HepG2 (cell line): Measurements from ENCODE around the gene DTNB.

Source experiments
- BORCS8-MEF2B ChIP-seq: sonication (generic); formaldehyde crosslinking; IDR thresholded peaks from 2 replicates; pipeline ENCODE4 v1.8.0; 2022; ENCODE audit warnings: mild to moderate bottlenecking, missing genetic modification reagents
- LBX2 ChIP-seq: sonication (generic); formaldehyde crosslinking; IDR thresholded peaks from 2 replicates; pipeline ENCODE4 v1.5.0; 2020; ENCODE audit warnings: missing genetic modification reagents, mild to moderate bottlenecking, borderline replicate concordance
- POLR2AphosphoS5 ChIP-seq: IDR thresholded peaks from 2 replicates; pipeline ENCODE4 v1.6.1; 2012; ENCODE audit warnings: low read depth, low read length
- RNF2 ChIP-seq: fragments of 450-650 bp; conservative IDR thresholded peaks from 2 replicates; pipeline ENCODE4 v1.6.1; 2016; ENCODE audit warnings: low read depth
- ZFP36 ChIP-seq: fragments of 150-350 bp; IDR thresholded peaks from 2 replicates; pipeline ENCODE4 v1.6.1; 2018; ENCODE audit warnings: borderline replicate concordance, low read length, low read depth; ENCODE audit not compliant: partially characterized antibody
- ZHX1 ChIP-seq: sonication (generic); formaldehyde crosslinking; IDR thresholded peaks from 2 replicates; pipeline ENCODE4 v1.8.1; 2022; ENCODE audit warnings: low read depth, mild to moderate bottlenecking, missing genetic modification reagents
- ZNF572 ChIP-seq: sonication (generic); formaldehyde crosslinking; IDR thresholded peaks from 2 replicates; pipeline ENCODE4 v1.5.1; 2020; ENCODE audit warnings: mild to moderate bottlenecking, missing genetic modification reagents
- ZSCAN12 ChIP-seq: sonication (generic); formaldehyde crosslinking; IDR thresholded peaks from 2 replicates; pipeline ENCODE4 v1.9.0; 2021; ENCODE audit warnings: mild to moderate bottlenecking, missing genetic modification reagents
- TF ChIP-seq, protein P1 (sequence below): sonication (generic); formaldehyde crosslinking; IDR thresholded peaks from 2 replicates; pipeline ENCODE4 v1.4.0; 2020; ENCODE audit warnings: mild to moderate bottlenecking, missing genetic modification reagents
- TF ChIP-seq, protein P2 (sequence below), 2 experiments: IDR thresholded peaks; 2 replicates each; pipeline ENCODE4 v1.6.1; 2011 to 2012; ENCODE audit warnings: low read length in 2 of 2, borderline replicate concordance in 1 of 2, low read depth in 1 of 2, mild to moderate bottlenecking in 1 of 2, moderate library complexity in 1 of 2

GRCh38 chr2:25376750-25377621 is 296.4 kb downstream of the DTNB start:
- no peak for TF ChIP-seq ZSCAN12 (CRISPR knock-in tag)
- 0 out of 2 replicates have a peak, but pooled peaks have one; percentile 52 for TF ChIP-seq ZHX1 (CRISPR knock-in tag)
- peak; percentile 66 for TF ChIP-seq RNF2
- no peak for TF ChIP-seq POLR2AphosphoS5
- no peak for TF ChIP-seq LBX2 (CRISPR knock-in tag)
- no peak for TF ChIP-seq ZNF572
- TF ChIP-seq, protein P1, sequence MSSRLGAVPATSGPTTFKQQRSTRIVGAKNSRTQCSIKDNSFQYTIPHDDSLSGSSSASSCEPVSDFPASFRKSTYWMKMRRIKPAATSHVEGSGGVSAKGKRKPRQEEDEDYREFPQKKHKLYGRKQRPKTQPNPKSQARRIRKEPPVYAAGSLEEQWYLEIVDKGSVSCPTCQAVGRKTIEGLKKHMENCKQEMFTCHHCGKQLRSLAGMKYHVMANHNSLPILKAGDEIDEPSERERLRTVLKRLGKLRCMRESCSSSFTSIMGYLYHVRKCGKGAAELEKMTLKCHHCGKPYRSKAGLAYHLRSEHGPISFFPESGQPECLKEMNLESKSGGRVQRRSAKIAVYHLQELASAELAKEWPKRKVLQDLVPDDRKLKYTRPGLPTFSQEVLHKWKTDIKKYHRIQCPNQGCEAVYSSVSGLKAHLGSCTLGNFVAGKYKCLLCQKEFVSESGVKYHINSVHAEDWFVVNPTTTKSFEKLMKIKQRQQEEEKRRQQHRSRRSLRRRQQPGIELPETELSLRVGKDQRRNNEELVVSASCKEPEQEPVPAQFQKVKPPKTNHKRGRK (CRISPR knock-in tag): no peak
- peak; percentile 17 for TF ChIP-seq ZFP36
- no peak; the same call in 1 of the 2 replicates for TF ChIP-seq BORCS8-MEF2B
- TF ChIP-seq, protein P2, sequence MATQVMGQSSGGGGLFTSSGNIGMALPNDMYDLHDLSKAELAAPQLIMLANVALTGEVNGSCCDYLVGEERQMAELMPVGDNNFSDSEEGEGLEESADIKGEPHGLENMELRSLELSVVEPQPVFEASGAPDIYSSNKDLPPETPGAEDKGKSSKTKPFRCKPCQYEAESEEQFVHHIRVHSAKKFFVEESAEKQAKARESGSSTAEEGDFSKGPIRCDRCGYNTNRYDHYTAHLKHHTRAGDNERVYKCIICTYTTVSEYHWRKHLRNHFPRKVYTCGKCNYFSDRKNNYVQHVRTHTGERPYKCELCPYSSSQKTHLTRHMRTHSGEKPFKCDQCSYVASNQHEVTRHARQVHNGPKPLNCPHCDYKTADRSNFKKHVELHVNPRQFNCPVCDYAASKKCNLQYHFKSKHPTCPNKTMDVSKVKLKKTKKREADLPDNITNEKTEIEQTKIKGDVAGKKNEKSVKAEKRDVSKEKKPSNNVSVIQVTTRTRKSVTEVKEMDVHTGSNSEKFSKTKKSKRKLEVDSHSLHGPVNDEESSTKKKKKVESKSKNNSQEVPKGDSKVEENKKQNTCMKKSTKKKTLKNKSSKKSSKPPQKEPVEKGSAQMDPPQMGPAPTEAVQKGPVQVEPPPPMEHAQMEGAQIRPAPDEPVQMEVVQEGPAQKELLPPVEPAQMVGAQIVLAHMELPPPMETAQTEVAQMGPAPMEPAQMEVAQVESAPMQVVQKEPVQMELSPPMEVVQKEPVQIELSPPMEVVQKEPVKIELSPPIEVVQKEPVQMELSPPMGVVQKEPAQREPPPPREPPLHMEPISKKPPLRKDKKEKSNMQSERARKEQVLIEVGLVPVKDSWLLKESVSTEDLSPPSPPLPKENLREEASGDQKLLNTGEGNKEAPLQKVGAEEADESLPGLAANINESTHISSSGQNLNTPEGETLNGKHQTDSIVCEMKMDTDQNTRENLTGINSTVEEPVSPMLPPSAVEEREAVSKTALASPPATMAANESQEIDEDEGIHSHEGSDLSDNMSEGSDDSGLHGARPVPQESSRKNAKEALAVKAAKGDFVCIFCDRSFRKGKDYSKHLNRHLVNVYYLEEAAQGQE (IDR thresholded peaks at IDR 0.05; ENCODE audit: borderline replicate concordance in 1 of 2, low read depth in 1 of 2, low read length in 2 of 2): no peak; a peak in 1 of 4 replicates
